Superior temporal gyrus (tissue), 1 donor: ENCODE data around the gene SRXN1.
A peak's percentile ranks its signal among the peaks of the same experiment; 100 is the strongest.

Experiments used
- DNase-seq: peaks from one replicate; pipeline ENCODE4 v3.0.0-alpha.2; 2016; ENCODE audit errors: extremely low spot score

SRXN1 gene

DNA sequence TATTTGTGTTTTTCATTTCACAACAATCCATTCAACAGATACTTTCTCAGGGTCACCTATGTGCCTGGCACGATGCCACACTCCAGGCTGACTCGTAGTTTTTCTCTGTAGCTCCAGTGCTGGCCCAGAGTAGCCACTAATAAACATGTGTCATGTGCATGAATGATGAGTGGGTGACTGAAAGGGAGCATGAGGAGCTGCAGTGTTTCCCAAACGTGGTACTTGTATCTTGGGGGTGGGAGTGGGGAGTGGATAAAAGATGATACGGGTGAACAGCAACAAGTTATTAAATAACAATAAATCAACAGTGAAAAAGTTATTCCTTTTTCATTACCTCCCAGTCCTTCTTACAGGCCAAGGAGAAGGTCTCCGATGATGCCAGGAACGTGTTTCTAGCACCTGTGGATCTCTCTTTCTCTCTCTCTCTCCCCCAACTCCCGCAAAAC, 17.1 kb downstream of the SRXN1 start:
- no peak for DNase-seq

DNA sequence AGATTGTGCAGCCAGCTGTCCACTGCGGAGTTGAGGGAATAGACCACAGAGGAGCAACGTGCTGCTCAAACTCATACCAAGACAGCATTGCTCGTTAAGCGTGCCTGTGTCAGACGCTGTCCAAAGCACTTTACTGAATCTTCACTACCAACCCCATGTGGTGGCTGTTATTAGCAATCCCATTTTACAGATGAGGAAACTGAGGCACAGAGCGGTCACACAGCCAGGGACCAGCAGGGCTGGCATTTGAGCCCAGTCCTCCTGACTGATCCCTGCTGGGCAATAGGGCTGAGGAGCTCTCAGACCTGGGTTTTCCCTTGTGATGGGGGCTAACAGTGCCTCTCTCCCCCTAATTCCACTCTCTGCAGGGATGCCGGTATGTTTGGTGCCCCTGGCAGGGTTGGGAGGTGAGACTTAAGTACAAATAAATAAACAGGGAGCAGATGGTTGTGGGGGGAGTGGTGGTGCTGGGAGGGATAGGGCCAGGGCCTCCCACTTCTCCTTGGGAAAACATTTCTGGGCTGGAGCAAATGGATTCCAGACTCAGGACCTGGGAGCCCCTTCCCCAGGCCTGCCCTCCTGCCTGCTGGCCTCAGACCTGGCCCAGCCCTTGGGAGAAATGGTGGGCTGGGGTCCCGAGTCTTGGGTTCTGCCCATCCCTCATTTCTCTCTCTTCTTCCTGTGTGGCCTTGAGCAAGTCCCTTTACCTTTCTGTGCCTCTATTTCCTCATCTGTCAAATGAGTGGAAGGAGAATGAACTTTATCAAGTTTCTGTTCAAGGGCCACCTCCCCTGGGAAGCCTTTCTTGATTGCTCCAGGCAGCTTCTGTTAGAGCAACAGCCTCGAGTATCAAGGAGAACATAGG, 17.7 kb downstream of the SRXN1 start:
- DNase-seq, result no peak

DNA sequence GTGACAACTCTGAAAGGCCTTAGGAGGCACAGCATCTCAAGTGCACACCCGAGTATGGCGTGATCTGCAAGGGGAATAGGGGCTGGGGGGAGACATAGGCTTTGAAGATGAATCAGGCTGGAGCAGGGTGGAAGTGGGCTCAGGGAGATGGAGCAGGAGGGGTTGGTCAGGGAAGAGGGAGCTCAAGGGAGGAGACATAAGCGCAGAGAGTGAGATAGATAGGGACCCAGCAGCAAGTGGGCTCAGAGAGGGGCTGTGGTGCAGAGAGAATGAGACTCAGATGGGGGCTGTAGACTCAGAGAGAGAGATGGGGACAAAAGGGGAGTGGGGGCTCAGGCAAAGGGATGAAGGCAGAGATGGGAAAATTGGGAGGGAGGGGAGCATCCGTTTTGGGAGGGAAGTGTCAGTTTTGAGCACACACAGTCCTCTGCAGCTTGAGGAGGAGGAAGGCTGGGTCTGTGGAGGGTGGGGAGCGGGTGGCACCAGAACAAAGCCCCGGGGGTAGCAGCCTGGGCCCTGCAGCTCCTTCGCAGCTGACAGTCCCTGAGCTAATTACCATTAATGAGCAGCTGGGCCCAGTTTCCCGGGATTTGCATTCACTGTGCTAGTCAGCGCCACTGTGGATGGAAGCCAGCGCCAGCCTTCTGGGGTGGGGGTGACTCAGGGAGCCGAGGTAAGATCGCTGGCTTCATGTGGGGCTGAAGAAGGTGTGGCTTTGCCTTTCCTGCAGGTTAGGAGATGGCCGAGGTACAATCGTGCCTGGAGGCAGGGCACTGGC, 18.7 kb downstream of the SRXN1 start:
- DNase-seq, result peak; percentile 47

DNA sequence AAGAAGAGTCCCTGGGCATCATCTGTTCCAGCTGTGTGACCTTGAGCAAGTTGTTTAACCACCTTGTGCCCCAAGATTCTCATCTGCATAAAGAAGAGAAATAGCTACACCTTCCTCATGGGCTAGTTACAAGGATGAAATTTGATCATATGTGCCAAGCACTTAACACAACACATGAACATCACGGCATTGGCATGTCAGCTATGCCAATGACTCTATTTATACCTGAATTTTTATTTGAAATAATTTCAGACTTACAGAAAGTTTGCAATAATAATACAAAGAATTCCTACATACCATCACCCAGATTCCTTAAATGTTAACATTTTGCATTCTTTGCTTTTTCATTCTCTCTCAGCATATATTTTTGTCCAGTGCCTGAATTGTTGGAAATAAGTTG, 21.9 kb downstream of the SRXN1 start:
- no peak for DNase-seq

DNA sequence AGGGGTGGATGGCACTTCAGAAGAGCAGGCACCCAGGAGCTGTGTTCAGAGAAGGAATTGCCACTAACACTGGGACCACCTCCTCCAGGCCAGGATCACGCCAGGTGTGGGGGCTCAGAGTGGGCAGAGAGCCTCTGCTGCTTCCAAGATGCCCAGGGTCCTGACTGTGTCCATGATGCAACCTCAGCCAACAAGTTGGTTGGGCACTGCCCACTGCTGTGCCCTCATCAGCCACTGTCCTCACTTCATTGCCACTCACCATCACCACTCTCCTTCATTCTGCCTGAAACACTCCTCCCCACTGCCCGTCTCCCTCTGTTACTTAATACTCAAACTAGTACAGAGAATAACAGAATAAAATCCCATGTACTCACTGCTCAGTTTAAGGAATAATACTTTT, 26.4 kb downstream of the SRXN1 start:
- DNase-seq, result no peak

DNA sequence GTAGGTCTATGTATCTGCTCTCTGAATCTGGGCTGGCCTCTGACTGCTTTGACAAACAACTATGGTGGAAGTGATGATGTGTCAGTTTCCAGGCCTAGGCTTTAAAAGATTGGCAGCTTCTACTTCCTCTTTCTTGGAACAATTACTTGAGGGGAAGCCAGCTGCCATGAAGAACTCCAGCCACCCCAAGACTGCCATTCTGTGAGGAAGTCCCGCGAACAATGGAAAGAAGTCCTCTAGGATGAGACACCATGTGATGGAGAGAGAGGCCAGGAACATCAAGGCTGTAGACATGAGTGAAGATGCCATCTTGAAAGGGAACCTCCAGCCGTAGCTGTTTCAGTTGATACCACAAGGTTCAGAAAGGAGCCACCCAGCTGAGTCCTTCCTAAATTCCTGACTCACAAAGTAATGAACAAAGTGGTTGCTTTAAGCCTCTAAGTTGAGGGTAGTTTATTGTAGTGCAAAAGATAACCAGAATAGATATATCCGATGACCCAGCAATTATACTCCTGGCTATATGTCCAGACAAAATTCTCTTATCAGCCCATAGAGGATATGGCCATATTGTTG, 27.6 kb downstream of the SRXN1 start:
- DNase-seq, result no peak

DNA sequence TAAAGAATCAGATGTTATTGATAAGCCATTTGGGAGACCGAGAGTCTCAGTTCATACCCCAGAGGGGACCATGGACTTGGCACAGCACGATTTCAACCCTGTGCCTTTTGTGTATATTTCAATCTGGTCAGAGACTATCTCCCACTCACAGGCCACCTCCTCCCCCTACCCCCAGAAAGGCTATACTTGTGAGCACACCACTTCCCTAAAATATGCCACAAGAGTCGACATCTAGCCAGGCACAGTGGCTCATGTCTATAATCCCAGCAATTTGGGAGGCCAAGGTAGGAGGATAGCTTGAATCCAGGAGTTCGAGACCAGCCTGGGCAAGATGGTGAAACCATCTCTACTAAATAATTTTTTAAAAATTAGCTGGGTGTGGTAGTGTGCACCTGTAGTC, 29.3 kb downstream of the SRXN1 start:
- no peak for DNase-seq

DNA sequence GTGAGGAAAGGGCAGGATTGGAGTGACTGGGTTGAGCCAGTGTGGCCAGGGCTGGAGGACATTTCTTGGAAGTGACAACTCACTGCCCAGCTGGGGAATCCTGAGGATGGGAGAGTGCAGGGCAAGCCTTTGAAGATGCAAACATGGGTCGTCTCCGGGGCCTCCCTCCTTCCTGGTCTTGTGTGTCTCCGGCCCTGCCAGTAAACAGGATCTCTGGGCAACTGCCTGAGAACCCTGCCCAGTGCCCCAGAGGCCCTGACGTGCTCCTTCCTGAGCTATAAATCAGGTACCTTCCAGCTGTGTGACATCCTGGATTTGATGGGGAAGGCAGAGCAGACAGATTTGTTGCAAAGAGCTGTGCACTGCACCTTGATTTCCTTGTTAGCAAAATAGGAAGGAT, 30.0 kb downstream of the SRXN1 start:
- DNase-seq, result no peak

DNA sequence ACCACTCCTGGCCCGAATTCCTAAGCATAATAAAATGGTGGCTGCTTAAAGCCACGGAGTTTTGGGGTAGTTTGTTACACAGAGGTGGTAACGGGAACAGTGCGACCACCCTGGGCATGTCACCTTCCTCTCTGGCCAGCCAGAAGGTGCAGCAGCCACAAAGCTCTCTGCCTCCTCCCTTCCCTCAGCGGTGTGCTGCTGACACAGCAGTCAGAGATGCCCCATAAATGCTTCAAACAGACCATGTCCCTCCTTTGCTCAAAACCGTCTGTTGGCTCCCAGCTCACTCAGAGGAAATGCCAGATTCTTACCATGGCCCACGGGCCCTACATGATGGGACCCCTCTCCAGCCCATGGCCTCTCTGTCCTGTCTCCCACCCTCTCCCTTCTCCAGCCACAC, 30.8 kb downstream of the SRXN1 start:
- no peak for DNase-seq

DNA sequence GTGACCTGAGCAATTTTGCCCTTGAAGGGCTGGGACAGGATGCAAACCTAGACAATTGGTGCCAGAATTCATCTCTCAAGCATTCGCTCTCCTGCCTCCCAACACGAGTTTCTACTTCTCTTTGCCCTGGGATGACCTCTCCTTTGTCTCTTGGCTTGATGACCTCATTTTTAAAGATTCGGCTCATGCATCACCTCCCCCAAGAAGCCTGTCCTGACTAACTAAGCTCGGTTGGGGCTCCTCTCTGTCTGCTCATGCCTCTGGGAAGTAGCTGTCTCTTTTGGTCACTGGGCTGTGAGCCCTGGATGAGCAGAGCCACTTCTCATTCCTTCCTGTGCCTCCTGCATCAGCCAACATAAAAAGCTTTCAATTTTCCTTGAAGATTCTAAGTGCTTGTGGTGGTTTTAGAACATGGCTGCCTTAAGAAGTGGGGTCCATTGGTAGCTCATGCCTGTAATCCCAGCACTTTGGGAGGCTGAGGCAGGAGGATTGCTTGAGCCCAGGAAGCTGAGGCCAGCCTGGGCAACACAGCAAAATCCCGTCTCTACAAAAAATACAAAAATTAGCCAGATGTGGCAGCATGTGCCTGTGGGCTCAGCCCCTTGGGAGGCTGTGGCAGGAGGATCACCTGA, 31.8 kb downstream of the SRXN1 start:
- DNase-seq, result no peak

DNA sequence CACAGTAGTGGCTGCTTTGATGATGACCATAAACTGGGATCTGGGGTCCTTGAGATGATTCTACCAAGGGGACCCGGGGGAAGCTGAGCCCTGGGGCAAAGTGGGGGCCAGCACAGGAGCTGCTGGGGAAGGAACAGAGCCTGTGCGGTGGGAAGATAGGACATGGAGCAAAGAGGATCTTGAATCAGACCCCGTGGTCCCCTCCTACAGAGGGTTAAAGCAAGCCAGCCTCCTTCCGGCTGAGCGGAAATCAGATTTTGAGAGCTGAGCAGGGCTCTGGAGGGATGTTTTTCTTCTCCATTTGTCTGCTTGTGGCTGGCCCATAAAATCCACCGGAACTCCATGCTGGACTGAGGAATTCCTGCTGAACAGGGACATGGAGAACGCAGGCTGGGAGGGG, 32.8 kb downstream of the SRXN1 start:
- DNase-seq, result no peak

DNA sequence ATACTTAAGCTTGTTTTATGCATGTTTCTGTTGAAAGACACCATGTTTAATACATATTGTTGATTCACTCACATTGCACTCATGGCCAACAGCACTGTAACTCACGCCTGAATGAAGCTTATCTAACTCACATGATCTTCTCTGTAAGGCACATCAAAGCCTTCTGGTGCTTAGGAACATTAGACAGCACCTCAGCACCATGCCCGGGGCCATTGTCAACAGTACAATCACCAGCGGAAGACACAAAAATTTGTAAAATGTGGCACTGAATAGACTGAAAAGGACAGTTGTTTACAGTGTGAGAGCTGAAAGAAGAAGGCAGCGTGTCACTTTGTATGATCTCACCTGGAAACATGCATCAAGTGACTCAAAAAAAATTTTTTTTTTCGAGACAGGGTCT, 34.0 kb downstream of the SRXN1 start:
- DNase-seq, result no peak

DNA sequence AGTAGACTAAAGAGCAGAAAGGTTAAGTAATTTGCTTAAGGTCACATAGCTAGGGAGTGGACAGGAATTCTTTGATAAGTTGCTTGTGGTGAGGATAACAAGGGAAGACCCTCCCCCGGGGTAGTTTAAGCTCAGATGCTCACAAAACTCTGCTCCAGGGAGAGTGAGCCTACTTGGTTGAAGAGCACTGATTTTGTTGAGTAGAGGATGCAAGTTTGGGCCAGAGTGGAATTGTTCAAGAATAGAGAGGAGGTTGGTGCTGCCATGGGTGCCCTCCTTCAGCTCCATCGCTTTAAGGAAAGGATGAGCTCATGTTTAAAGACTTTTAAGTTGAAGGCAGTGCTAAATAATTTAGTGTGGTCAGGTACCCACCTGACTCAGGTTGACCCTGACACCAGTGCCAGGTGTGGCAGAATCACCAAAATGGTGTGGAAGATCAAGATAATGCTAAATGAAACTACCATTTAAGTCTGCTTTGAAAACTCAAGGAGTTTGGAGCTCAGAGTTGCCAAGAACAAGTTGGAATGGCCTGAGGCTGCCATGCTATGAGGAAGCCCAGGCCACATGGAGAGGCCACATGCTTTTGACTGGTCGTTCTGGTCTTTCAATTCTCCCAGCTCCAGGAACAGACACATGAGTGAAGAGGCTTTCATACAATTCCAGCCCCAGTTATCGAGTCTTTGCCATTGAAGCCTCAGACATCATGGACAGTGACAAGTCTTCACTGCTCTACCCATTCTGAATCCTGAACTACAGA, 34.9 kb downstream of the SRXN1 start:
- no peak for DNase-seq

DNA sequence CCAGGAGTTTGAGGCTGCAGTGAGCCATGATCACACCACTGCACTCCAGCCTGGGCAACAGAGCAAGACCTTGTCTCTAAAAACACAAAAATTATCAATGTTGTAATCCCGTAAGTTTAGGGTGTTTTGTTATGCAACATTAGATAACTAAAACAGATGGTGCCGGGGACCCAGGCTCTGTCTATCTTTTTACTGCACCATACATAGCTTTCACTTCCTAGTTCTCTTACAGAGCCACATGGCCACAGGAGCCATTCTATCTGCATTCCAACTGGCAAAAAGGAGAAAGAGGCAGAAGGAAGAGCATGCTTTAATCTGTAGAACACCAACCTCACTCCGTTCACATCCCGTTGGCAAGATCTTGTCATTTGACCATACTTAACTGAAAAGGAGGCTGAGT, 37.5 kb downstream of the SRXN1 start:
- DNase-seq, result no peak

DNA sequence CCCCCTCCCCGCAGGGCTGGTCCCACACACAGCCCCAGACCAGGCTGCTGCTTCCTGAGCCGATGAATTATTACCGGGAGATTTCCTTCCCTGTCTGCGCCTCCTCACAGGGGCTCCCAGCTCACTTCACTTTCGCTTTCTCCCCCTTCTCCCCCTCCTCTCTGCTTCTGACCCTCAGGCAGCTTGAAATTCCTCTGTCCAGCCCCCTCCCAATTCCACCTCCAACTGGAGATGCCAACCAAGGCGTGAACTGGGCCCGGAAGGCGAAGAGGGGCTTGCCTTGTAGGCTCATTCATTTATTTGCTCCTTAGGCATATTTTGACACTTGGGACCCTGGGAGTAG, 41.2 kb downstream of the SRXN1 start:
- no peak for DNase-seq

DNA sequence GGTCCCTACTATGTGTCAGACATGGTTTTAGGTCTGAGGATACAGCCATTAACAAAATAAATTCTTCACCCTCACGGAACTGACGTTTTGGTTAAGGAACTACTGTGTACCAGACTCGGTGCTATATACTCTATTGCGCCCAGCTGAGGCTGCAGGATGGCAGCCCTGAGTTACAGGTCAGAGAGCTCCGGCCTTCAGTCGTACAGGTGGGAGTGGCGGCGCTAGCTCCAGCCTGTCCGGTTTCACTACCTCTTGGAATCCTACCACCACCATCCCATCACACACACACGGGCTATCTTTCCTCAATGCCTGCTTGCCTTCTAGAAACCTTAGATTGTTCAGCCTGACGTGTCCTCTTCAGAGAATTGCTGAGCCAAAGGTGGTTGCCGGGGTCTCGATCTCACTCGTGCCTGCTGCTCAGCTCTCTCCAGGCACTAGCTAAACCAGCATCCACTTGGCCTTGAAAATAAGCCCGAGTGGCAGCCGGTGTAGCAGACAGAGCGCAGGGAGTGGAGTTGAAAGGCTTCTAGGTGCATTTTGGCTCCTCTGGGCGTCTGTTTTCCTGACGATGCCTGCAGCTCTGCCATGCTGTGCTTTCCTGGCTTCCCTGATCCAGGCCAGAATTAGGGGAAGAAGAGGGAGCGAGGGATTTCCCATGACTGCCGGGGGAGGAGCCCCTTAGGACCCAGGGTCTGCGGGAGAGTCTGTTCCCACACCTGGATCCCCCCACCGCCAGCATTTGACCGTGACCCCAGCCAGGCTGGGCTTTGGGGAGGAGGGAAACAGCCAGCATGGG, 41.8 kb downstream of the SRXN1 start:
- no peak for DNase-seq

DNA sequence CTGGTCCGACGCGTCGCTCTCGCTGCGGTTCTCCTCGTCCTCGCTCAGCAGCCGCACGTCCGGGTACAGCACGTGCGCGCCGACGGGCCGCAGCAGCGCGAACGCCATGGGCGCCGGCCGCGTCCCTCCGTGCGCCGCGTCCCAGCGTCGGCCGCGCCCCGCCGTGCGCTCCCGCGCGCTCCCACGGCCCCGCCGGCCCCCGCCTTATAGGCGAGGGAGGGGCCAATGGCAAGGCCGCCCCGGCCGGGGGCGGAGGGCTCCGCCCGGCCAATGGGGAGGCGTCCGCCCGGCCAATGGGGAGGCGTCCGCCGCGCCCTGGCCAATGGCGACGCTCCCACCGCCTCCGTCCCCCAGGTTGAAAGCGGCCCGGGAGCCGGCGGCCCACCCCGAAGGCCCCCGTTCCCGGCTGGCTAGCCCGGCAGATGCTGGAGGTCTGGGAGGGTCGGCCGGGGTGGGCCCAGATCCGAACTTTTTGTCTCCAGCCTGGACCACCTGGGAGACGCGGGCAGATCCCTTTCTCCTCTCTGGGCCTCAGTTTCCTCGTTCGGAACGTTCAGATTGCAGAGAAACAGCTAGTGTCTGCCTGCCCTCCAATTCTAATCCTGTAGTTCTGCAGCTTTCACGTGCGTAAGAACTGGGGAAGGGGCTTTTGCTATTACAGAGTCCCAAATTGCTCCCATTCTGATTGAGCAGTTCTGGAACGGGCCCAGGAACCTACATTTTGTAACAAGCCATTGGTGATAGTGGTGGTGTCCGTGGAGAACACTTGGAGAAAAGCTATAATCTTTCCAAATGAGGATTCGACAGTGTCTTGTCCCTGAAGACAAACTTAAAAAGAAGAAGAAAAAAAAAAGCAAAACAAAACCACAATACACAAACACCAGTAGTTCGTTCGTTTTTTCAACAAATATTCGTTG, 42.6 kb downstream of the SRXN1 start, which contains the start of gene TCF15:
TSS of gene TCF15 (minus strand) at position 180 of the 917 bp plus-strand sequence. CDS start at position 108, 72 bp downstream.
- DNase-seq, result no peak

DNA sequence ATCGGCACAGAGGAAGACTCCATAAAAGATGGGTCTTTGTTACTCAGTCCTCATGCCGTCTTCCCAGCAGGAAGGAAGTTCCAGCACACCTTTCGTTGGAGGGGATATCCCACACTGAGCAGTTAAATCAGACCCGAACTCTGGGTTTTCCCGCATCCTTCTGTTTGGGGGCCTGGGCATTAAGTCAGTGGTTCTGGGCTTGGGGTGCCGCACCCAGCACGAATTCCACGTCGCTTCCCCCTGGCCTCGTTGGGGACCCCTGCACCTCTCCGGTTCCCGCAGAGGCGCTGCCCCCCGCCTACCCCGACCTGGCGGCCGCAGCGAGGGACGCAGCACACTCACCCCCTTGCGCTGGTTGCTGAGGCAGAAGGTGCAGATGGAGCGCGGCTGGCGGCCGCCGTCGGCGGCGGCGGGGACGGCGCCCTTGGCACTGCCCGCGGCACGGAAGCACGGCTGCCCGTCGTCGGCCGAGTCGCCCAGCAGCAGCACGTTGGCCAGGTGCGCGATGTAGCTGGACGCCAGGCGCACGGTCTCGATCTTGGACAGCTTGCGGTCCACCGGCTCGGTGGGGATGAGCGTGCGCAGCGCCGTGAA, 43.5 kb downstream of the SRXN1 start:
- no peak for DNase-seq

DNA sequence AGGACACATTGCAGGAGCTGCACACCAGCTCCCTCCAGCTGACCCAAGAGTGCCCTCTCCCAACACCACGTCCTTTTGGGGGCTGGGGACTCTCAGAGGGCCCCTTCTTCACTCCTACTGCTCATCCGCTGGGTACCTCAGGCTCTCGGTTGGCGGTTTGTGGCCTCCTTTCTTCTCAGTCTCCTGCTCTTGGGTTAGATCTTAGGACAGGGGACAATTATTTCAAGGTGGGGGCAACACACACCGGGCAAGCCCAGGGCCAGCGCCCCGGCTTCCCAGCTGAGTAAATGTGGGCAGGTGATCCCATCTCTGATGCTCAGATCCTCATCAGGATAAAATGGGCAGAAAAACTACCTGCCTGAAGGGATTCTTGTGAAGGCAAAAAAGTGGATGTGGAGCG, 44.0 kb downstream of the SRXN1 start:
- no peak for DNase-seq
